ENCODE measurements around the gene OXSR1.

DNA sequence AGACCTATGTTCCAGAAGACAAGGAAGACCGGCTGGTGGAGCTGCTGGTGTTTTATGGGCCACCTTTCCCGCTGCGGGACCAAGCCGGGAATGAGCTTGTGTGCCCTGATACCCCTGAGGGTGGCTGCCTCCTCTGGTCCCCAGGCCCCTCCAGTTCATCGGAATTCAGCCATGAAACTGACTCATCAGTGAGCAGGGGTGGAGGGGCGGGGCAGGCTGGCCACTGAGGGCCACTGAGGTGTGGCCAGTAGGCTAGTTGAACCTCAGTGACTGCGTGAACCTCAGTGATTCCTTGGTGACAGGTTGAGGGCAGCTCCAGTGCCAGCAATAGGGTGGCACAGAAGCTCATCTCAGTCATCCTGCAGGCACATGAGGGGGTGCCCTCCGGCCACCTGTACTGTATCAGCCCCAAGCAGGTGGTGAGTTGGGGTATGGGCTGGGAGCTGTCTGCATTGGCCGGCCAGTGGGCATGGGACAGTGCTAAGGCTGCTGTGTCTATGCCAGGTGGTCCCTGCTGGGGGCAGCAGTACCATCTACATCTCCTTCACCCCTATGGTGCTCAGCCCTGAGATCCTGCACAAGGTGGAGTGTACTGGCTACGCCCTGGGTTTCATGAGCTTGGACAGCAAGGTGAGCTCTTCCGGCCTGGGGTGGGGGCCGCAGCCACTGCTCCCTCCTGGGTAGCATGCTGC is 48.7 kb upstream of the OXSR1 start:
- TF ChIP-seq POLR2AphosphoS5 (IDR thresholded peaks at IDR 0.05; ENCODE audit: borderline replicate concordance, low read depth, low read length) (no peak), EZH2 (IDR thresholded peaks at IDR 0.05) (no peak), FOXP2 (optimal IDR thresholded peaks at IDR 0.05; ENCODE audit: control extremely low read depth, extremely low read length, insufficient read depth) (no peak)

Data from SK-N-MC (cell line).